Mesangial cell (primary cell): ENCODE results near the gene ZNF496. TPM values are rescaled to one million over a fixed set of nuclear protein-coding genes. Genes with fewer than 3 reads are reported as not detected.

Experiments
- total RNA-seq: library from RNA; depleted of rRNA; stranded (reverse); fragments of >200 nt; gene quantifications from 2 replicates; pipeline ENCODE4 v1.2.3, GENCODE V29; 2015

The ZNF496 gene
- 40.4 and 51.1 TPM in 2 replicates for total RNA-seq

DNA sequence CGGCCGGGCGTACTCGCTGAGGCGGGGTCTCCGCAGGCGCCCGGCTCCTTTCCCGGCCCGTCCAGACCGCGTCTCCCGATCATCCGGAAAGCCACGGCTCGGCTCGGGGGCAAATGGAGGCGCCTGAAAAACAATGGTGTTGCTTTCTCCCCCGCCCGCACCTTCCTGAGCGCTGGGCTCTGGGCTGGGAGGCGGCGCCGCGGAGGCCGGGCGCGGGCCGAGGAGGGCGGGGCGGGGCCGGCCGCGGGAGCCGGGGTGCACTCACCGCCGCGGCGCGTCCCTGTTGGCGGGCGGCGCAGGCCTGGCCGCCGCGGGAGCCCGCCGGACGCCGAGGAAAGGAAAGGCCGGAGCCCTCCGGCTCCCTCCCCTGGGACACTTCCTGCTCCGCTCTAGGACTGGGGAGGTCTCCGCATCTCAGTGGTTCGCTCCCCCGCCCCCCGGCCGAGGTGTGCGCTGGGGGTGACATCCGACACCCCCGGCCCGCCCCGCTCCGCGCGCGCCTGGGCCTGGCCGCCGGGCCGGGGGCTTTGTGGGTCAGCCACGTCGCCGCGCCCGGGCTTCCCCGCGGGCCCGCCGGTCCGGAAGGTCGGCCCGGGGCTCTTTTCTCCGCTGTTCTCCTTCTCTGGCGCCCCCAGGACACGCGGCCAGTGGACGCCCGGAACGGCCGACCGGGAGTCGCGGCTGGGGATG is at the start of gene ZNF496:
Gene ZNF496 (minus strand): TSS at position 343 of the 690 bp plus-strand sequence. CDS start 2,289 bp downstream, outside the sequence.

DNA sequence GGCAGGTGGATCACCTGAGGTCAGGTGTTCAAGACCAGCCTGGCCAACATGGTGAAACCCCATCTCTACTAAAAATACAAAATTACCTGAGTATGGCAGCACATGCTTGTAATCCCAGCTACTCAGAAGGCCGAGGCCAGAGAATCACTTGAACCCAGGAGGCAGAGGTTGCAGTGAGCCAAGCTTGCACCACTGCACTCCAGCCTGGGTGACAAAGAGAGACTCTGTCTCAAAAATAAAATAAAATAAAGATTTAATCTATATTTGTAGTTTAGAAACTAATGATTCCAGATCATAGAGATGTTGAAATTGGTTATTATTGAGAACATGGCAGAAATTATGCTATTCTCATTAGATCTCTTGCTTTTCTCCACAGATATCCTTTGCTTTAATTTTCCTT is 75.9 kb downstream of the ZNF496 start, which contains the start of gene VN1R5:
Gene VN1R5 (plus strand): TSS at position 301 of the 400 bp plus-strand sequence.

Other genes with a start within 250 kb of the ZNF496 start
- 4.6 and 7.4 TPM in 2 replicates for gene ZNF669, start 227.5 kb downstream of the ZNF496 start, total RNA-seq
- gene ZNF124, start 159.8 kb downstream of the ZNF496 start, total RNA-seq, result 7.8 and 10.5 TPM in 2 replicates
- gene VN1R5, start 75.8 kb downstream of the ZNF496 start, total RNA-seq, result not detected in 2 replicates
- 0.25 and 0.81 TPM in 2 replicates for gene NLRP3, start 84.3 kb upstream of the ZNF496 start, total RNA-seq
- gene OR2B11, start 126.2 kb upstream of the ZNF496 start, total RNA-seq, result not detected in 2 replicates
- under 0.01 TPM in 1 of 2 replicates, not detected in the other for gene OR2C3, start 204.6 kb upstream of the ZNF496 start, total RNA-seq
- not detected in 2 replicates for gene GCSAML, start 217.3 kb upstream of the ZNF496 start, total RNA-seq